Inferior parietal cortex (tissue), 1 donor: Measurements from ENCODE around the gene ZNF212.
"Not testable (repeated sequence)": the region's sequence is repeated elsewhere in the genome, so short reads cannot be mapped to it uniquely, and the experiment has no call there.

Experiments used
- DNase-seq: peaks from one replicate; pipeline ENCODE4 v3.0.0-alpha.2; 2016; ENCODE audit errors: extremely low spot score

The ZNF212 gene

DNA sequence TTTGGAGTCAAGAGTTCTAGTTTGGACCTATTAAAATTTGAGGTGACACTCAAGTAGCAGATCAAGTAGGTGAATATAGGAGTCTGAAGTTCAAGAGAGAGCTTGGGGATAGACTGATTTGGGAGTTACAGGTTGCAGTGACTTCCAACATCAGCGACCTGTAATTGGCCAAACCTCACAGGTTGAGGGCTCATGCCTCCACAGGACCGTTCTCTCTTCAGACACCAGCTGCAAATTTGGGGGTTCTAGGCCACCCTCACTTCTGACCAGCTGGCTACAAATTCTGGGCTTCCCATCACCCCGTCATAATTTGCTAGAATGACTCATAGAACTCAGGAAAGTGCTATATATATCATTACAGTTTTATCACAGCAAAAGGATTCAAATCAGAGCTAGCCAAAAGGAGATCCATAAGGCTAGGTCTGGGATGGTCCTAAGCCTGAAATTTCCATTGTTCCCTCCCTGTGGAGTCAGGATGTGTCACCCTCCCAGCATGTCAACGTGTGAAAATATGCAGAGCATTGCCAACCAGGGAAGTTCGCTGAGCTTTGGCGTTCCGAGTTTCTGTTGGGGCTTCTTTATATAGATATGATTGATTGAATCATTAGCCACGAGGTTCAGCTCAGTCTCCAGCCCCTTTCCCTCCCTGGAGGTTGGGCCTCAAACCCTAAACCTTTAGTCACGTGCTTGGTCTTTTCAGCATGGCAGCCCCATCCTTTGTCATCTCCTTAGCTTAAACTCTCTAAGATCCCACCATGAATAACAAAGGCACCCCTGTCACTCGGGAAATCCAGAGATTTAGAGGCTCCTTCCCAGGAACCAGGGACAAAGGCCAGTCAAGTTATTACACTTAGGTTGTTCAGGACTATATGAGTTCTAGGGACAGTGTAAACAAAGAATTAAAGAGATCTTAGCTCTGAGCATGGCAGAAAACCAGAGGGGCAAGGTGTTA is 20.7 kb upstream of the ZNF212 start:
- DNase-seq, result peak; percentile 13

DNA sequence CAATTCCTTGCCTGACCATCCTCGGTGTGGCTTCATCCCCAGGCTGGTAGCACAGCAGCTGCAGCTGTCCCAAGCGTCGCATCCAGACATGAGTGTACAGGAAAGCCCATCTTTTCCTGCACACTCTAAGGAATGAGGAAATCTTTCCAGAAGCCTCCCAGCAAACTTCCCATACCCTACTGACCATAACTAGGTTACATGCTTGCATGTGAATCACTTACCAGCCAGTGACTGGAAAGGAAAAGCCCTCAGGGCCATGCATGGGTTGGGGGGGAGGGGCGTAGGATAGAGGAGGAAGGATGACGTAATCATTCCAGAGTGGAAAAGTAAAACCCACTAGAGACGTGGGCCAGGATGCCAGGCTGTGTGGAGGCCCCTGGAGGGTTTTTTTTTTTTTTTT is 18.9 kb upstream of the ZNF212 start:
- no peak for DNase-seq

GRCh38 chr7:149223176-149223575 is 16.3 kb upstream of the ZNF212 start:
- no peak for DNase-seq

DNA sequence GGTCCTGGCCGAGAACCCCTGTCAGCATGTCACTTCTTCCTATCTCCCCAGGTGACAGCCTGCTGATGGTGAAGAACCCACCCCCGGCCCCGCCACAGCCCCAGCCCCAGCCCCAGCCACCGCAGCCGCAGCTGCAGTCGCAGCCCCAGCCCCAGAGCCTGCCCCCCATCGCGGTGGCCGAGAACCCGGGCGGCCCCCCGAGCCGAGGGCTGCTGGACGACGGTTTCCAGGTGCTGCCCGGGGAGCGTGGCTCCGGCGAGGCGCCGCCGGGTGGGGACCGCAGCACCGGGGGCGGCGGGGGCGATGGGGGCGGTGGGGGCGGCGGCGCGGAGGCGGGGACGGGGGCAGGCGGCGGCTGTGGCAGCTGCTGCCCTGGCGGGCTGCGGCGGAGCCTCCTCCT is 15.7 kb upstream of the ZNF212 start:
- no peak for DNase-seq

DNA sequence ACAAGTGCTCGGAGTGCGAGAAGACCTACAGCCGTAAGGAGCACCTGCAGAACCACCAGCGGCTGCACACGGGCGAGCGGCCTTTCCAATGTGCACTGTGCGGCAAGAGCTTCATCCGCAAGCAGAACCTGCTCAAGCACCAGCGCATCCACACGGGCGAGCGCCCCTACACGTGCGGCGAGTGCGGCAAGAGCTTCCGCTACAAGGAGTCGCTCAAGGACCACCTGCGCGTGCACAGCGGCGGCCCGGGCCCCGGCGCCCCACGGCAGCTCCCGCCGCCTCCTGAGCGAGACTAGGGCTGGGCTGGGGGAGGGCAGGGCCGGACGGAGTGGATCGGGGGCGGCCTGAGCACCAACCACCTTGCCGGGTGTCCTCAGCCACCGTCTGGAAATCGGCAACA is 15.1 kb upstream of the ZNF212 start:
- no peak for DNase-seq

DNA sequence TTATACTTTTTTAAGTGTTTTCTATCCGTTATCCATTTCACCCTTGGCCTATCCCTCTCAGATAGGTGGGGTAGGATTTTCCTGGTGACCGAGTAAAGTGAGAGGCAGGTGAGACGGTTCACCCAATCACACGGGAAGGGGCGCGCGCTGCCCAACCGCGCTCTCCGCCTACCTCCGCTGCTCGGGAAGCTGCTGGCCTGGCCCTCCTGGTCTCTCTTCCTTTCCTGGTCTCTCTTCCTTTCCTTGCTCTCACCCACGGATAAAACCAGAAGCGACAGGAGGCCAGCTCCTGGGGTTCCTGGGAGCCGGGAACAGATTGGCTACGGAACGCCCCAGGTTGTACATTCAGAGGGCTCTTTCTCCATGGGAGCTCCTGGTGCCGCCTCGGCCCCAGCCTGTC is 14.3 kb upstream of the ZNF212 start:
- DNase-seq, result no peak

- no peak for DNase-seq
Measured at GRCh38 chr7:149225656-149226055, 13.8 kb upstream of the ZNF212 start.

DNA sequence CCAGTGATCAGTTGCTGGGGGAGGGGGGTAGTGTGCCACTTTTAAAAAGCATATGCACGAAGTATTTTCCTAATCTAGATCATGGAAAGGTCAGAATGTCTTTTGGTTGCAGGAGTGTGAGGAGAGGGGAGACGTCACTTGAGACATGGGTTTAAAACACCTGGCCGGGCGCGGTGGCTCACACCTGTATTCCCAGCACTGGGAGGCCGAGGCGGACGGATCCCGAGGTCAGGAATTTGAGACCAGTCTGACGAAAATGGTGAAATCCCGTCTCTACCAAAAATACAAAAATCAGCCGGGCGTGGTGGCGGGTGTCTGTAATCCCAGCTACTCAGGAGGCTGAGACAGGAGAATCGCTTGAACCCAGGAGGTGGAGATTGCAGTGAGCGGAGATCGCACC is 13.1 kb upstream of the ZNF212 start:
- not testable (repeated sequence) for DNase-seq

GRCh38 chr7:149226840-149227494 is 12.5 kb upstream of the ZNF212 start:
- no peak for DNase-seq

- DNase-seq, result no peak
Measured at GRCh38 chr7:149228831-149229471, 10.5 kb upstream of the ZNF212 start.

- DNase-seq, result no peak
Measured at GRCh38 chr7:149229526-149229925, 9.9 kb upstream of the ZNF212 start.

GRCh38 chr7:149232362-149232761 is 7.1 kb upstream of the ZNF212 start:
- DNase-seq, result no peak

DNA sequence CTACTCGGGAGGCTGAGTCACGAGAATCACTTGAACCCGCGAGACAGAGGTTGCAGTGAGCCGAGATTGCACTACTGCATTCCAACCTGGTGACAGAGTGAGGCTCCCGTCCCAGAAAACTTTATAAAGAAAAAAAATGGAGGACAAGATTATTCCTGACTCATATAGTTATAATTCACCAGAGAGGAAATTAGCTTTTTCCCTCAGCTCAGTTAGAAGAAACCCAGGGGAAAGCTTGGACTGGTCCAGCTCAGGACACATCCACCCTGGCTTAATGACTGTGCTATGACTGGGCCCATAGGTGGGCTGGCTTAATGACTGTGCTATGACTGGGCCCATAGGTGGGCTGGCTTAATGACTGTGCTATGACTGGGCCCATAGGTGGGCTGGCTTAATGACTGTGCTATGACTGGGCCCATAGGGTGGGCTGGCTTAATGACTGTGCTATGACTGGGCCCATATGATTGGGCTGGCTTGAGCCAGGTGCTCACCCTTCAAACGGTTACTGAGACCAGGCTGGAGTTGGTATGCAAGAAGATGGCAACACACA is 5.7 kb upstream of the ZNF212 start:
- not testable (repeated sequence) for DNase-seq

GRCh38 chr7:149237502-149237901 is 1.9 kb upstream of the ZNF212 start:
- DNase-seq, result no peak

- DNase-seq, result no peak
Measured at GRCh38 chr7:149238051-149238450, 1.4 kb upstream of the ZNF212 start.

DNA sequence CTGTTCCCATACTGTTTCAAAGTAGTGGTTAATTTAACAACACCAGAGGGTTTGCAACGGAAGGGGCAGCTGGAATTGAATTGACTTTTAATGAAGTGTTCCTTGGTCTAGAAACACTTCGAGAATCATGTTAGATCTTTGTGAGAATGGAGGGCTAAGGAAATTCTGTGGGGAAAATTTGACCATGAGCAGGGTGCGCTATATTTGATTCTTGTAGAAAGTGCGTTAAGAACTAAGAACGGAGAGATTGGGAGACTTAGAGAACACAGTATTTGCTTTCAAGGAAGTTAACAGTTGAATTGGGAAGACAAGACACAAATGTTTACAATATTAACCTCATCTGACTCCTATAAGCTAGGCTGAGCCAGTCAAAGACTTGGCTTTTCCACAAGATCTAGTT is 1.2 kb downstream of the ZNF212 start:
- DNase-seq, result no peak

DNA sequence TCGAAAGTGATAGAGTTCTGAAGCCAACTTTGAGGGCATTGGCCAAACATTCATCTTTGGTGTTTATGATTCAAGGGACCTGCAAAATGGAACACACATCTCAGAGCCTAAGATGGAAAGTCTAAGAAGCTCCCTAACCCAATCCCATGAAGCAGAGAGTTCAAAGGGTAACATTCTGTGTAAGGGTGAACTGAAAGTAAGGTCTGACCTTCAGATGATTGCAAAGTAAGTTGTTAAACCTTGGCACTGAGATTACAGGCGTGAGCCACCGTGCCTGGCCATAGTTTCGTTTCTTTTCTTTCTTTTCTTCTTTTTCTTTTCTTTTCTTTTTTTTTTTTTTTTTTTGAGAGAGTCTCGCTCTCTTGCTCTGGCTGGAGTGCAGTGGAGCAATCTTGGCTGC is 2.2 kb downstream of the ZNF212 start:
- DNase-seq, result no peak

GRCh38 chr7:149245244-149245643 is 5.8 kb downstream of the ZNF212 start:
- DNase-seq, result no peak

- no peak for DNase-seq
Measured at GRCh38 chr7:149245744-149246143, 6.3 kb downstream of the ZNF212 start.

GRCh38 chr7:149248777-149249176 is 9.3 kb downstream of the ZNF212 start:
- DNase-seq, result no peak

DNA sequence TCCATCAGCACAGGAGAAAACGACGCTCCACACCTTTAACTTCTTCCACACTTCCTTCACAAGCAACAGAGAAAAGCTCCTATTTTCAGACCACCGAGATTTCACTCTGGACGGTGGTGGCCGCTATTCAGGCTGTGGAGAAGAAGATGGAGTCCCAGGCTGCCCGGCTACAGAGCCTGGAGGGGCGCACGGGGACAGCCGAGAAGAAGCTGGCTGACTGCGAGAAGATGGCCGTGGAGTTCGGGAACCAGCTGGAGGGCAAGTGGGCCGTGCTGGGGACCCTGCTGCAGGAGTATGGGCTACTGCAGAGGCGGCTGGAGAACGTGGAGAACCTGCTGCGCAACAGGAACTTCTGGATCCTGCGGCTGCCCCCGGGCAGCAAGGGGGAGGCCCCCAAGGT is 10.7 kb downstream of the ZNF212 start:
- DNase-seq, result not testable (repeated sequence)

DNA sequence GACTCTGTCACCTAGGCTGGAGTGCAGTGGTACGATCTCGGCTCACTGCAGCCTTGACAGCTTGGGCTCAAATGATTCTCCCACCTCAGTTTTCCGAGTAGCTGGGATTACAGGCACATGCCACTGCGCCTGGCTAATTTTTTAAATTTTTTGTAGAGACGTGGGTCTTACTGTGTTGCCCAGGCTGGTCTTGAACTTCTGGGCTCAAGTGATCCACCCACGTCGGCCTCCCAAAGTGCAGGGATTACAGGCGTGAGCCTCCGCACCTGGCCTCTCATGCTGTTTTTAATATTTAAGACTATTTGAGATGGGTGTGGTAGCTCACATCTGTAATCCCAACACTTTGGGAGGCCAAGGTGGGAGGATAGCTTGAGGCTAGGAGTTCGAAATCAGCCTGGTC is 12.1 kb downstream of the ZNF212 start:
- not testable (repeated sequence) for DNase-seq
